IMR-90 (cell line): ENCODE measurements around the gene TNRC18. TPM values are rescaled to one million over a fixed set of nuclear protein-coding genes. Genes with fewer than 3 reads are reported as not detected.

Experiments
- ATAC-seq: fragments of 200-7000 bp; cut with Tn5 transposase; 2 replicates; pipeline ENCODE4 v1.9.1; 2020; ENCODE audit warnings: low read depth, mild to moderate bottlenecking, moderate library complexity
- BruUV-seq: library from RNA; stranded (reverse); fragments of 400-500 nt; replicated peaks from 2 replicates; lab custom pipeline; 2021; lab: Mats Ljungman, UMichigan
- CTCF ChIA-PET: fragments of 300-600 bp; formaldehyde crosslinking; extraction: SDS; loops from one replicate; lab custom pipeline; 2021; ENCODE audit warnings: antibody characterized with exemption; lab: Yijun Ruan, JAX
- POLR2A ChIA-PET: fragments of 300-600 bp; sonication (Branson Sonifier 250); formaldehyde crosslinking; loops from one replicate; lab custom pipeline; 2022; ENCODE audit warnings: antibody characterized with exemption; ENCODE audit not compliant: unreplicated experiment; lab: Charles Lee
- DNase-seq: peaks from one replicate; pipeline ENCODE4 v3.0.0; 2013
- H2AFZ ChIP-seq: replicated peaks from 2 replicates; pipeline ENCODE3; 2013; ENCODE audit warnings: low read length, mild to moderate bottlenecking; ENCODE audit not compliant: poor library complexity
- H2AK5ac ChIP-seq: 2 replicates; pipeline ENCODE4 v1.6.1; 2013; ENCODE audit warnings: low read depth, low read length, inconsistent platforms
- H2AK9ac ChIP-seq: replicated peaks from 2 replicates; pipeline ENCODE3; 2013; ENCODE audit warnings: mild to moderate bottlenecking, low read depth, low read length, moderate library complexity; ENCODE audit not compliant: poor library complexity
- H2BK120ac ChIP-seq: 2 replicates; pipeline ENCODE4 v1.6.1; 2013; ENCODE audit warnings: low read depth, low read length, inconsistent platforms
- H2BK15ac ChIP-seq: 3 replicates; pipeline ENCODE4 v1.6.1; 2013; ENCODE audit warnings: low read depth, low read length, inconsistent platforms
- H2BK20ac ChIP-seq: 2 replicates; pipeline ENCODE4 v1.6.1; 2013; ENCODE audit warnings: low read depth, mild to moderate bottlenecking, inconsistent platforms, low read length, moderate library complexity
- H2BK5ac ChIP-seq: 2 replicates; pipeline ENCODE4 v1.6.1; 2013; ENCODE audit warnings: mild to moderate bottlenecking, low read depth, low read length, inconsistent platforms; ENCODE audit not compliant: poor library complexity, severe bottlenecking
- H3K14ac ChIP-seq: replicated peaks from 2 replicates; pipeline ENCODE4 v1.6.1; 2013; ENCODE audit warnings: low read depth, low read length, inconsistent platforms
- H3K18ac ChIP-seq: 2 replicates; pipeline ENCODE4 v1.6.1; 2013; ENCODE audit warnings: low read depth, low read length, control low read depth
- H3K23ac ChIP-seq: 2 replicates; pipeline ENCODE4 v1.6.1; 2013; ENCODE audit warnings: low read depth, low read length, inconsistent platforms
- H3K27ac ChIP-seq: 2 replicates; pipeline ENCODE4 v1.5.1; 2013; ENCODE audit warnings: mild to moderate bottlenecking, control low read depth, low read length; ENCODE audit not compliant: insufficient read depth
- H3K27me3 ChIP-seq: 2 replicates; pipeline ENCODE4 v1.6.1; 2013; ENCODE audit warnings: low read length; ENCODE audit not compliant: control insufficient read depth, insufficient read depth
- H3K36me3 ChIP-seq: 2 replicates; pipeline ENCODE4 v1.6.1; 2013; ENCODE audit warnings: low read length, mixed read lengths; ENCODE audit not compliant: control insufficient read depth, insufficient read depth
- H3K4ac ChIP-seq: 2 replicates; pipeline ENCODE4 v1.6.1; 2013; ENCODE audit warnings: low read depth, low read length, inconsistent platforms
- H3K4me1 ChIP-seq: 2 replicates; pipeline ENCODE4 v1.6.1; 2013; ENCODE audit warnings: low read length, mixed read lengths; ENCODE audit not compliant: control insufficient read depth, insufficient read depth
- H3K4me2 ChIP-seq: 2 replicates; pipeline ENCODE4 v1.6.1; 2013; ENCODE audit warnings: low read depth, mild to moderate bottlenecking, control low read depth, low read length, moderate library complexity
- H3K4me3 ChIP-seq: 2 replicates; pipeline ENCODE4 v1.5.1; 2013; ENCODE audit warnings: low read depth, mild to moderate bottlenecking, control low read depth, low read length, moderate library complexity; ENCODE audit not compliant: insufficient read depth
- H3K56ac ChIP-seq: 2 replicates; pipeline ENCODE4 v1.6.1; 2013; ENCODE audit warnings: low read length, inconsistent platforms; ENCODE audit not compliant: insufficient read depth; ENCODE audit errors: extremely low read depth
- H3K79me1 ChIP-seq, 2 experiments: 2 replicates each; pipeline ENCODE4 v1.6.1; 2013; ENCODE audit warnings: low read length in 2 of 2, inconsistent platforms in 1 of 2, low read depth in 1 of 2
- H3K9ac ChIP-seq: 2 replicates; pipeline ENCODE4 v1.6.1; 2013; ENCODE audit warnings: low read depth, low read length, control low read depth
- H3K9me1 ChIP-seq: 2 replicates; pipeline ENCODE4 v1.6.1; 2013; ENCODE audit warnings: low read length, inconsistent platforms; ENCODE audit not compliant: insufficient read depth
- H3K9me3 ChIP-seq: 2 replicates; pipeline ENCODE4 v1.6.1; 2013; ENCODE audit warnings: low read length; ENCODE audit not compliant: control insufficient read depth, insufficient read depth
- H4K20me1 ChIP-seq: 2 replicates; pipeline ENCODE4 v1.6.1; 2013; ENCODE audit warnings: low read length, inconsistent platforms; ENCODE audit not compliant: insufficient read depth
- H4K5ac ChIP-seq: 2 replicates; pipeline ENCODE4 v1.6.1; 2013; ENCODE audit warnings: mild to moderate bottlenecking, low read depth, low read length, control low read depth
- H4K8ac ChIP-seq, 2 experiments: 2 replicates each; pipeline ENCODE4 v1.6.1; 2013; ENCODE audit warnings: low read depth in 2 of 2, low read length in 2 of 2, control low read depth in 1 of 2, inconsistent platforms in 1 of 2
- H4K91ac ChIP-seq: 2 replicates; pipeline ENCODE4 v1.6.1; 2013; ENCODE audit warnings: low read depth, low read length, inconsistent platforms; ENCODE audit not compliant: insufficient read depth
- BHLHE40 ChIP-seq: fragments of 150-350 bp; IDR thresholded peaks from 2 replicates; pipeline ENCODE4 v1.6.1; 2016; ENCODE audit warnings: mild to moderate bottlenecking, low read depth, low read length
- CEBPB ChIP-seq: IDR thresholded peaks from 2 replicates; pipeline ENCODE4 v1.6.1; 2012; ENCODE audit warnings: low read depth, low read length, improper control_type of control experiment
- CHD1 ChIP-seq: IDR thresholded peaks from 2 replicates; pipeline ENCODE4 v1.6.1; 2012; ENCODE audit warnings: low read depth, low read length, improper control_type of control experiment
- FOS ChIP-seq: fragments of 150-350 bp; IDR thresholded peaks from 2 replicates; pipeline ENCODE4 v1.6.1; 2016; ENCODE audit warnings: low read depth, low read length
- MAFK ChIP-seq: IDR thresholded peaks from 2 replicates; pipeline ENCODE4 v1.6.1; 2012; ENCODE audit warnings: low read depth, low read length, improper control_type of control experiment
- MAZ ChIP-seq: IDR thresholded peaks from 2 replicates; pipeline ENCODE4 v1.6.1; 2012; ENCODE audit warnings: low read depth, mild to moderate bottlenecking, low read length, improper control_type of control experiment, moderate library complexity, borderline replicate concordance
- MXI1 ChIP-seq: IDR thresholded peaks from 2 replicates; pipeline ENCODE4 v1.6.1; 2012; ENCODE audit warnings: low read depth, mild to moderate bottlenecking, low read length, moderate library complexity, borderline replicate concordance
- NFE2L2 ChIP-seq: fragments of 150-350 bp; IDR thresholded peaks from 2 replicates; pipeline ENCODE4 v1.6.1; 2016; ENCODE audit warnings: low read depth, mild to moderate bottlenecking, low read length
- POLR2A ChIP-seq: IDR thresholded peaks from 2 replicates; pipeline ENCODE4 v1.6.1; 2012; ENCODE audit warnings: mild to moderate bottlenecking, low read depth, low read length
- RAD21 ChIP-seq: IDR thresholded peaks from 2 replicates; pipeline ENCODE4 v1.6.1; 2012; ENCODE audit warnings: low read length, improper control_type of control experiment
- RCOR1 ChIP-seq: IDR thresholded peaks from 2 replicates; pipeline ENCODE4 v1.6.1; 2012; ENCODE audit warnings: mild to moderate bottlenecking, low read length, improper control_type of control experiment; ENCODE audit not compliant: insufficient replicate concordance
- RFX5 ChIP-seq: IDR thresholded peaks from 2 replicates; pipeline ENCODE4 v1.8.0; 2012; ENCODE audit warnings: low read depth, mild to moderate bottlenecking, low read length, moderate library complexity
- SMC3 ChIP-seq: fragments of 150-350 bp; IDR thresholded peaks from 2 replicates; pipeline ENCODE4 v1.6.1; 2016; ENCODE audit warnings: low read depth, mild to moderate bottlenecking, antibody characterized with exemption, low read length, moderate library complexity
- WGBS, 2 experiments: methylation state at CpG; one replicate each; pipeline versions ENCODE4 v1.1.5 to v1.1.7; 2013; ENCODE audit warnings: missing lambda C conversion rate in 2 of 2; ENCODE audit not compliant: insufficient read length in 1 of 2; ENCODE audit errors: extremely low coverage in 2 of 2; 5-methylcytosine and 5-hydroxymethylcytosine counted together
- dilution Hi-C: fragments of 300-500 bp; cut with HindIII; formaldehyde crosslinking; loops from one replicate; pipeline ENCODE4 v1.14.3; 2018; ENCODE audit warnings: low sequenced_read_pairs; ENCODE audit not compliant: unreplicated experiment
- in situ Hi-C: fragments of 300-500 bp; cut with MboI; formaldehyde crosslinking; loops from 3 replicates; pipeline ENCODE4 v1.14.3; 2019; ENCODE audit warnings: low sequenced_read_pairs, inconsistent platforms, mixed read lengths
- intact Hi-C: fragments of 100-400 bp; cut with micrococcal nuclease; formaldehyde crosslinking; loops from 2 replicates; pipeline ENCODE4 v1.10.0; 2022
- polyA plus RNA-seq, 3 experiments: library from polyadenylated mRNA; depleted of rRNA; stranded (reverse); fragments of >200 nt; gene quantifications; 2 replicates each; pipeline ENCODE4 v1.2.3, GENCODE V29; 2012; ENCODE audit warnings: low replicate concordance in 1 of 3
- total RNA-seq: library from RNA; depleted of rRNA; stranded (reverse); fragments of >200 nt; gene quantifications from 2 replicates; pipeline ENCODE4 v1.2.3, GENCODE V29; 2012
- TF ChIP-seq, protein P1 (sequence below): conservative IDR thresholded peaks from 2 replicates; pipeline ENCODE4 v1.5.1; 2012; ENCODE audit warnings: mild to moderate bottlenecking, low read depth, low read length, improper control_type of control experiment
- TF ChIP-seq, protein P2 (sequence below): fragments of 150-350 bp; IDR thresholded peaks from 2 replicates; pipeline ENCODE4 v1.6.1; 2016; ENCODE audit warnings: low read depth, mild to moderate bottlenecking, low read length, moderate library complexity, borderline replicate concordance
- TF ChIP-seq, protein P3 (sequence below): fragments of 150-350 bp; IDR thresholded peaks from 2 replicates; pipeline ENCODE4 v1.6.1; 2017; ENCODE audit warnings: mild to moderate bottlenecking, antibody characterized with exemption, low read length, low read depth

The TNRC18 gene
- total and polyA plus RNA-seq, 2 of the 4 experiments (the other 2 are of a cell fraction) = 4.7 to 29.6 TPM

DNA sequence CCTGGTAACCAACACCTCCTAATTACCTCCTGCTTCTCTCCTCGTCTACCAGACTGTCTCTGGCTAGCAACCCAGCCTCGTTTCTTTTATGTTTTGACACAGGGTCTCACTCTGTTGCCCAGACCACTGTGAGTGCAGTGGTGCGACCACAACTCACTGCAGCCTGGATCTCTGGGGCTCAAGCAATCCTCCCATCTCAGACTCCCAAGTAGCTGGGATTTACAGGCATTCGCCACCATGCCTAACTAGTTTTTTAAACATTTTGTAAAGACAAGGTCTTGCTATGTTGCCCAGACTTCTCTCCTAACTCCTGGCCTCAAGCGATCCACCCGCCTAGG is 10.2 kb downstream of the TNRC18 start:
- in situ Hi-C loops = no loop called here
- Histone ChIP-seq H2BK15ac (no peak overlapping the region), H3K36me3 (peaks cover 14% of the 10 kb centered on the region; the same call in 1 of the 2 replicates), H4K8ac (no peak overlapping the region), H3K79me1 (peaks cover 9 to 67% of the 10 kb centered on the region in 2 experiments; a peak in 3 of 4 replicates), H3K4me2 (no peak overlapping the region), H3K56ac (no peak overlapping the region; the same call in 1 of the 2 replicates), H2AFZ (no peak overlapping the region), H2BK120ac (no peak overlapping the region), H2AK9ac (no peak overlapping the region), H3K4me3 (no peak overlapping the region), H3K23ac (peak overlapping the region; percentile 66; the same call in 1 of the 2 replicates), H2BK20ac (no peak overlapping the region), H2BK5ac (no peak overlapping the region), H3K9me1 (peaks cover 16% of the 10 kb centered on the region), H2AK5ac (no peak overlapping the region), H3K9ac (no peak overlapping the region), H3K18ac (no peak overlapping the region), H4K5ac (no peak overlapping the region), H3K9me3 (no peaks in the 10 kb centered on the region), H4K91ac (no peak overlapping the region), H3K4ac (peak overlapping the region; percentile 8; the same call in 1 of the 2 replicates), H3K4me1 (peaks cover 16% of the 10 kb centered on the region), H3K14ac (no peak overlapping the region; the same call in 1 of the 2 replicates), H3K27ac (no peak overlapping the region), H3K27me3 (no peaks in the 10 kb centered on the region), H4K20me1 (peaks cover 86% of the 10 kb centered on the region)
- ChIA-PET POLR2A (no interaction called here), CTCF (no interaction called here)
- TF ChIP-seq RFX5 (no peak), RCOR1 (no peak), CEBPB (no peak), SMC3 (no peak), MAFK (no peak), FOS (no peak), POLR2A (no peak), MXI1 (no peak), CHD1 (no peak), MAZ (no peak), BHLHE40 (no peak), NFE2L2 (no peak), RAD21 (no peak)
- TF ChIP-seq, protein P1, sequence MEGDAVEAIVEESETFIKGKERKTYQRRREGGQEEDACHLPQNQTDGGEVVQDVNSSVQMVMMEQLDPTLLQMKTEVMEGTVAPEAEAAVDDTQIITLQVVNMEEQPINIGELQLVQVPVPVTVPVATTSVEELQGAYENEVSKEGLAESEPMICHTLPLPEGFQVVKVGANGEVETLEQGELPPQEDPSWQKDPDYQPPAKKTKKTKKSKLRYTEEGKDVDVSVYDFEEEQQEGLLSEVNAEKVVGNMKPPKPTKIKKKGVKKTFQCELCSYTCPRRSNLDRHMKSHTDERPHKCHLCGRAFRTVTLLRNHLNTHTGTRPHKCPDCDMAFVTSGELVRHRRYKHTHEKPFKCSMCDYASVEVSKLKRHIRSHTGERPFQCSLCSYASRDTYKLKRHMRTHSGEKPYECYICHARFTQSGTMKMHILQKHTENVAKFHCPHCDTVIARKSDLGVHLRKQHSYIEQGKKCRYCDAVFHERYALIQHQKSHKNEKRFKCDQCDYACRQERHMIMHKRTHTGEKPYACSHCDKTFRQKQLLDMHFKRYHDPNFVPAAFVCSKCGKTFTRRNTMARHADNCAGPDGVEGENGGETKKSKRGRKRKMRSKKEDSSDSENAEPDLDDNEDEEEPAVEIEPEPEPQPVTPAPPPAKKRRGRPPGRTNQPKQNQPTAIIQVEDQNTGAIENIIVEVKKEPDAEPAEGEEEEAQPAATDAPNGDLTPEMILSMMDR = no peak
- TF ChIP-seq, protein P2, sequence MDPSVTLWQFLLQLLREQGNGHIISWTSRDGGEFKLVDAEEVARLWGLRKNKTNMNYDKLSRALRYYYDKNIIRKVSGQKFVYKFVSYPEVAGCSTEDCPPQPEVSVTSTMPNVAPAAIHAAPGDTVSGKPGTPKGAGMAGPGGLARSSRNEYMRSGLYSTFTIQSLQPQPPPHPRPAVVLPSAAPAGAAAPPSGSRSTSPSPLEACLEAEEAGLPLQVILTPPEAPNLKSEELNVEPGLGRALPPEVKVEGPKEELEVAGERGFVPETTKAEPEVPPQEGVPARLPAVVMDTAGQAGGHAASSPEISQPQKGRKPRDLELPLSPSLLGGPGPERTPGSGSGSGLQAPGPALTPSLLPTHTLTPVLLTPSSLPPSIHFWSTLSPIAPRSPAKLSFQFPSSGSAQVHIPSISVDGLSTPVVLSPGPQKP = no peak
- TF ChIP-seq, protein P3, sequence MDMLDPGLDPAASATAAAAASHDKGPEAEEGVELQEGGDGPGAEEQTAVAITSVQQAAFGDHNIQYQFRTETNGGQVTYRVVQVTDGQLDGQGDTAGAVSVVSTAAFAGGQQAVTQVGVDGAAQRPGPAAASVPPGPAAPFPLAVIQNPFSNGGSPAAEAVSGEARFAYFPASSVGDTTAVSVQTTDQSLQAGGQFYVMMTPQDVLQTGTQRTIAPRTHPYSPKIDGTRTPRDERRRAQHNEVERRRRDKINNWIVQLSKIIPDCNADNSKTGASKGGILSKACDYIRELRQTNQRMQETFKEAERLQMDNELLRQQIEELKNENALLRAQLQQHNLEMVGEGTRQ = no peak
- no TSS peak for BruUV-seq
- ATAC-seq = no peak
- 74% methylated on average over 4 of the region's 6 CpGs; no CpG with 5 or more reads in 1 of the 2 experiments for WGBS, 2 experiments
- intact Hi-C loops = no loop called here
- DNase-seq = no peak
- dilution Hi-C loops = no loop called here
